GM12872 (cell line): Measurements from ENCODE around the gene ARL16.

Source experiments
- TF ChIP-seq, protein P1 (sequence below): IDR thresholded peaks from 3 replicates; pipeline ENCODE4 v1.5.1; 2011; ENCODE audit warnings: low read depth, mild to moderate bottlenecking, low read length, moderate library complexity; ENCODE audit not compliant: insufficient read depth

Gene ARL16

DNA sequence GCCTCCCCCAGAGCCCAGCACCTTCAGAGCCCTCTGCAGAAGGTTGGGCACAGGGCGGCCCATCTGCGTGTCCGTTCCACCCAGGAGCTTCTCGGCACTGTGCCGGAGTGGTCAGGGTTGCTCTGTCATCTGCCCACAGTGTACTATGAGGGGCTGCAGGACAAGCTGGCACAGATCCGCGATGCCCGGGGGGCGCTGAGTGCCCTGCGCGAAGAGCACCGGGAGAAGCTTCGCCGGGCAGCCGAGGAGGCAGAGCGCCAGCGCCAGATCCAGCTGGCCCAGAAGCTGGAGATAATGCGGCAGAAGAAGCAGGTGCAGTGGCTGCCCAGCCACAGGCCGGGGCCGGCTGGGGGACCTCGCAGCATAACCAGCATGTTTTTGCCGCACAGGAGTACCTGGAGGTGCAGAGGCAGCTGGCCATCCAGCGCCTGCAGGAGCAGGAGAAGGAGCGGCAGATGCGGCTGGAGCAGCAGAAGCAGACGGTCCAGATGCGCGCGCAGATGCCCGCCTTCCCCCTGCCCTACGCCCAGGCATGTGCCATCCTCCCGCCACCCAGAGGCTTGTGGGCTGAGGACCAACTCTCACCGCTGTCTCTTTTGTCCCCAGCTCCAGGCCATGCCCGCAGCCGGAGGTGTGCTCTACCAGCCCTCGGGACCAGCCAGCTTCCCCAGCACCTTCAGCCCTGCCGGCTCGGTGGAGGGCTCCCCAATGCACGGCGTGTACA, 12.8 kb upstream of the ARL16 start:
- TF ChIP-seq, protein P1, sequence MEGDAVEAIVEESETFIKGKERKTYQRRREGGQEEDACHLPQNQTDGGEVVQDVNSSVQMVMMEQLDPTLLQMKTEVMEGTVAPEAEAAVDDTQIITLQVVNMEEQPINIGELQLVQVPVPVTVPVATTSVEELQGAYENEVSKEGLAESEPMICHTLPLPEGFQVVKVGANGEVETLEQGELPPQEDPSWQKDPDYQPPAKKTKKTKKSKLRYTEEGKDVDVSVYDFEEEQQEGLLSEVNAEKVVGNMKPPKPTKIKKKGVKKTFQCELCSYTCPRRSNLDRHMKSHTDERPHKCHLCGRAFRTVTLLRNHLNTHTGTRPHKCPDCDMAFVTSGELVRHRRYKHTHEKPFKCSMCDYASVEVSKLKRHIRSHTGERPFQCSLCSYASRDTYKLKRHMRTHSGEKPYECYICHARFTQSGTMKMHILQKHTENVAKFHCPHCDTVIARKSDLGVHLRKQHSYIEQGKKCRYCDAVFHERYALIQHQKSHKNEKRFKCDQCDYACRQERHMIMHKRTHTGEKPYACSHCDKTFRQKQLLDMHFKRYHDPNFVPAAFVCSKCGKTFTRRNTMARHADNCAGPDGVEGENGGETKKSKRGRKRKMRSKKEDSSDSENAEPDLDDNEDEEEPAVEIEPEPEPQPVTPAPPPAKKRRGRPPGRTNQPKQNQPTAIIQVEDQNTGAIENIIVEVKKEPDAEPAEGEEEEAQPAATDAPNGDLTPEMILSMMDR = no peak

DNA sequence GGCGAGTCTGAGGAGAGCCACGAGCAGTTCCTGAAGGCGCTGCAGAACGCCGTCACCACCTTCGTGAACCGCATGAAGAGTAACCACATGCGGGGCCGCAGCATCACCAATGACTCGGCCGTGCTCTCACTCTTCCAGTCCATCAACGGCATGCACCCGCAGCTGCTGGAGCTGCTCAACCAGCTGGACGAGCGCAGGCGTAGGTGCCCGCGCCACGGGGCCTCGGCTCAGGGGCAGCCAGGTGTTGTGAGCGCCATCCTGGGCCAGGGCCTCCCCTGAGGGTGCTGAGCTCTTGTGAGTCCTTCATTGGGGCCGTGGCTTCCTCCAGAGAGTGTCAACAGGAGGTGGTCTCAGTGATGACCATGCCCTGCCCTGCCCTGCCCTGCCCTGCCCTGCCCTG, 12.2 kb upstream of the ARL16 start:
- TF ChIP-seq, protein P1 = no peak

DNA sequence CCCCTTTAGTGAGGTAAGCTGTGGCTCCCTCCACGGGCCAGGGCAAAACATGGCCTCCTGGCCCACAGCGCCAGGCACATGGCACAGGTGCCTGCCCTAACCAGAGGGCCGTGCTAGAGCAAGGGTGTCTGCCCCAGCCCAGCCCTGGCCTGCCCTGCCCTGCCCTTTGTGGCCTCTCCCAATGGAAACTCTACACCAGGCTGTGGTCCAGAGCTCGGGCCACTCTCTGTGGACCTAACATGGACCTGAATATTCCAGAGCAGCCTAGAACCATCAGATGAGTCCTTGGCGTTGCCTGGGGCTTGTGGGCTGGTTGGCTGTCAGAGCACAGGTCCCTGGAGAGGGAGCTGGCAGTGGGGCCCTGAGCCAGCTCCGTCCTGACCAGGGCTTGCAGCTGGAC, 11.6 kb upstream of the ARL16 start:
- TF ChIP-seq, protein P1 = no peak

DNA sequence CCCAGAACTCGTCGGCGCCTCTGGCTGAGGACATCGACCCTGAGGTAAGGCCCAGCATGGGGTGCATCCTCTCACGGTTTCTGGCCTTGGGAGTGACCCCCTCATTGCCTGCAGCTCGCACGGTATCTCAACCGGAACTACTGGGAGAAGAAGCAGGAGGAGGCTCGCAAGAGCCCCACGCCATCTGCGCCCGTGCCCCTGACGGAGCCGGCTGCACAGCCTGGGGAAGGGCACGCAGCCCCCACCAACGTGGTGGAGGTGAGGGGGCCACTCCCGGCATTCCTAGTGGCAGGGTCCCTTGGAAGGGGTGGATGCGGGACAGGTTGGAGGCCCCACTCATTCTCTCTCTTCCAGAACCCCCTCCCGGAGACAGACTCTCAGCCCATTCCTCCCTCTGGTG, 11.2 kb upstream of the ARL16 start:
- TF ChIP-seq, protein P1 = no peak

DNA sequence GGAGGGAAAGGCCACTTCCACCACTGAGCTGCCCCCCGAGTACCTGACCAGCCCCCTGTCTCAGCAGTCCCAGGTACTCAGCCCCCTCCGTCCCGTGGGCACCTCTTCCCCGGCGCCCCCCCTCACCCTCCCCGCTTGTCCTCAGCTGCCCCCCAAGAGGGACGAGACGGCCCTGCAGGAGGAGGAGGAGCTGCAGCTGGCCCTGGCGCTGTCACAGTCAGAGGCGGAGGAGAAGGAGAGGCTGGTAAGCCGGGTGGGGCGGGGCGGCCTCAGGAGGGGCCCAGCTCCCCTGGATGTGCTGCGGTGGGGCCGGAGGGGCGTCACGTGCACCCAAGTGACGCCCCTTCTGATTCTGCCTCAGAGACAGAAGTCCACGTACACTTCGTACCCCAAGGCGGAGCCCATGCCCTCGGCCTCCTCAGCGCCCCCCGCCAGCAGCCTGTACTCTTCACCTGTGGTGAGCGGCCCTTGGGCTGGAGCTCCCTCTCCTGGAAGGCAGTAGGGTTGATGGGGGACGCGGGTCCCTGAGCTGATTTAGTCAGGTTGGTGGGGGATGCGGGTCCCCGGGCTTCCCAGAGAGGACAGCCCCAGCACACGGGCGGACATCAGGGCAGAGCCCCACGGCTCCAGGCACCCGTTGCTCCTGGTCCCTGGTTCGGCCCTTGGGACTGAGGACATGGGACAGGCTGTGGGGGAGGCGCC, 10.1 kb upstream of the ARL16 start:
- TF ChIP-seq, protein P1 = 0 out of 3 replicates have a peak, but pooled peaks have one; percentile 5

DNA sequence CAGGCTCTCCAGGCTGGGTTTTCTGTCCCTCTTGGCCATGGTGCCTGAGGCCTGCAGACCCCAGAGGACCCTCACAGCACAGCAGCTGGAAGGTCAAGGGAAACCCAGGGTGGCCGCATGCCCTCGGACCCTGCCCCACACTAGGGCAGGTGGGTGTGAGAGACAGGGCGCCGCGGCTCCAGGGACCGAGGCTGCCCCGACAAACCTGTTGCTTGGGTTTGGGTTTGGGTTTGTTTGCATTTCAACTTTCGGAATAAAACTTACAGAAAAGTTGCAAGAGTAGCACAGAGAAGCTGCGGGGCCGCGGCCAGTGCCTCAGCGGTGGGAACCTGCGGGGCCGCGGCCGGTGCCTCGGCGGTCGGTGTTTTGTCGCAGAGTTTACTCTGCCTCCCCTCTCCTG, 8.0 kb upstream of the ARL16 start:
- TF ChIP-seq, protein P1 = no peak

DNA sequence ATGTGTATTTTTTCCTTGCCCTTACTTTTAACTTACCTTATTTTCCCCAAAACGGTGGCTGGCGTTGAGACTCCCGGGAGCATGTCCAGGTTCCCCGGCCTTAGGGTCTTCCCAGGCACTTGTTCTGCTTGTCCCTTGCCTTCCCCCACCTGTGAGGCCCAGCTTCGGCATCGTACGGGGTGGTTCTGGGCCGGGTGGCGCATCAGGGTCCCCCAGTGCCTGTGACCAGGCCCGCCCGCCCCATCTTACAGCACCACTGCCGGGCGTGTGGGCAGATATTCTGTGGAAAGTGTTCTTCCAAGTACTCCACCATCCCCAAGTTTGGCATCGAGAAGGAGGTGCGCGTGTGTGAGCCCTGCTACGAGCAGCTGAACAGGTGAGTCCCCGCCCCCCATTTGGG, 7.6 kb upstream of the ARL16 start:
- TF ChIP-seq, protein P1 = no peak
